ENCODE measurements around the gene IFT81.
"Not testable (repeated sequence)": the region's sequence is repeated elsewhere in the genome, so short reads cannot be mapped to it uniquely, and the experiment has no call there.

The IFT81 gene

DNA sequence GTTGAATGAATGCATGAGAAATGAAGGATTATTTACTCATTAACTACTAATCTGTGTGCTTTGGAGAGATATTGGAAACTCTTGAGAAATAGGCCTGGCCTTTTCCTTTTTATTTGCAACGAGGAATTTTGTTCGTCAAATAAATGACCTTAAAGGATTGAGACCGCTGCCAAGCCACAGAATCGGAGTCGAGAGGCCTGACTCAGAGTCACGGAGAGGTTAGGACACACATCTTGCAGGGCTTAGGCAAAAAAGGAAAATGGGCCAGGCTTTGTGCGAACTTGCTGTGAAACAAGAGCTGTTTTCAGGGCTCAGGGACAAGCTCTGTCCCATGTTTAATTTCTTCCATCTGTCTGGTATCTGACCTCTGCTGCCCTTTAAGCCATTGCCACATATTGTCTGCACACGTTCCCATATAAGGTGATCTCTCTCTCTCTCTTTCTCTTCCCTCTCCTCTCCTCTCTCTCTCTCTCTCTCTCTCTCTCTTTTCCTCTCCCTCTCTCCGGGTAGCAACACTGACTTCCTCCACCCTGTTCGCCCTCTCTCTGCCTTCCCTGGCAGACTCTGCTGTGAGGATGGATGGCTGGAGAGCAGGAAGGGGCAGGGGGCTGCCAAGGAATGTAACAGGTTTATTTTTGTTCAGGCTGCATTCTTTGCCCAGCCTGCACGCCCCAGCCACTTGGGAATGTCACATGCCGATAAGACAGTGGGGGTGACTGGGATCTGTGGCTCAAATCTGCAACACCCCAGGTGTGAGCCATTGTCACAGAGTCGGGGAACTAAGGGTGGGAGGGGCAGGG lies 14.9 kb upstream of the IFT81 start:
- peak; percentile 96 for DNase-seq

DNA sequence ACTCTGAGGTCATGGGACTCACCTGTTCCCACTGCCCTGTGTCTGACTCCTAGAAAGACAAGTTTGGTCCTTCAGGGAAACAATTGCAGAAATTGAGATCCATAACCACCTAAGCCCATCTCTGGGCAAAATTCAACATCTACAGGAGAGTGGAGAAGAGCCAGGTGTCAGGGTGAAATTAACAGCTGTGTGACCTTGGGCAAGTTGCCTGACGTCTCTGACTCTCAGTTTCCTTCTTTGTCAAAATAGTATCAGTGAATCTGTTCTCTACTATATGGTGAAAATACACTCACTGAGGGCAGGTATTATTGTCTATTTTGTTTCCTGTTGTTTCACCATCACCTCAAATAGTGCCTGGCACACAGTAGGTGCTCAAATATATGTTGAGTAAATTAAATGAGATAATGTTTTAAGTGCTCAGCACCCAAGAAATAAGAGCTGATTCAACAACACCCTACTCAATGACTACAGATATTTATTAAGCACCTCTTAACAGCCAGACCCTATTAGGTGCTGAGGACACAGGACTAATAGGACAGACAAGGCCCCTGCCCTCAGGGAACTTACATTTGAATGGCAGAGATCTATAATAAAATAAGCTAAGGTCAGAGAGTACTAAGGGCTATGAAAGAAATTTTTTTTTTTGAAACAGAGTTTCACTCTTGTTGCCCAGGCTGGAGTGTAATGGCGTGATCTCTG lies 14.2 kb upstream of the IFT81 start:
- no peak for DNase-seq

GRCh38 chr12:110111476-110112334 lies 12.5 kb upstream of the IFT81 start:
- DNase-seq, result no peak

- no peak for DNase-seq
Measured at GRCh38 chr12:110112335-110112660, 11.9 kb upstream of the IFT81 start.

DNA sequence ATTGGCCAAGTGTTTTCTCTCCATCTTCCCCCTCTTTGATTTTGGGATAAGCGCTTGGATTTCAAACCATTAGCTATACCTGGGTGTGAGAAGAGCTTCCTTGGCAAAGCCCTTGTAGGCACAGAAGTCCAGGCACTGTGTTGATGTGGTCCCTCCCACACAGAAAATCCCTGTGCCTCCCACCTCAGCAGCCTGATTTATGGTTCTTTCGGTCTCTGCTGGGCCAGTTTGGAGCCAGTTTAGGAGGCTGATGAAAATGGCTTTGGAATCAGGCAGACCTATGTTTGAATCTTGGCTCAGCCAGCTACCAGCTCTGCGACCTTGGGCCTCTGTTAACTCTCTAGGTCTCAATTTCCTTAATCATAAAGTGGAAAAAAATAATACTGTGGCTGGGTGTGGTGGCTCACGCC lies 9.6 kb upstream of the IFT81 start:
- DNase-seq, result no peak

- DNase-seq, result no peak
Measured at GRCh38 chr12:110115675-110116074, 8.5 kb upstream of the IFT81 start.

DNA sequence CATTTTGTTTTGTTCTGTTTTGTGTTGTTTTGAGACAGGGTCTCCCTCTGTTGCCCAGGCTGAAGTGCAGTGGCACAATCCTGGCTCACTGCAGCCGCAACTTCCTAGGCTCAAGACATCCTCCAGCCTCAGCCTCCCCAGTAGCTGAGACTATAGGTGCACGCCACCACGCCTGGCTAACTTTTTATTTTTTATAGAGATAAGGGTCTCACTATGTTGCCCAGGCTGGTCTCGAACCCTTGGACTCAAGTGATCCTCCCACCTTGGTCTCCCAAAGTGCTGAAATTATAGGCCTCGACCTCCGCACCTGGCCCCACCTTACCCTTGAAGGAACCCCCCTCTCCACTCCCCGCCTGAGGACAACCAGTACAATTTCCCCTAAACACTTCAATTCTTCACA lies 7.5 kb upstream of the IFT81 start:
- no peak for DNase-seq

GRCh38 chr12:110117210-110117609 lies 6.9 kb upstream of the IFT81 start:
- DNase-seq, result not testable (repeated sequence)

GRCh38 chr12:110117956-110118685 lies 6.0 kb upstream of the IFT81 start:
- no peak for DNase-seq

GRCh38 chr12:110122929-110123328 lies 1.2 kb upstream of the IFT81 start:
- DNase-seq, result no peak

DNA sequence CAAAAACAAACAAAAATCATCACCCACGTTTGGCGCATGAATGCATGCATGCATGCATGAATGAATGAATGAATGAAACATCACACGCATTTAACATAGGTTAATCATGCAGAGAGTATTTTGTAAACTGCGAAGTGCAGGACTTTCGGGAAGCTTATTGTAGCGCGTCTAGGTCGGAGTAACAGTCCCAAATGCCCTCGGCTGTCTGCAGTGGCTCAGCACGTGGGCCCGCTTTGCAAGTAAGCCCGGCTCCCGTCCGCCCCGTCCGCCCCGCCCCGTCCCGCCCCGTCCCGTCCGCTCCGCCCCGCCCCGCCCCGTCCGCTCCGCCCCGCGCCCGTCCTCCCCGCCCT lies 263 bp upstream of the IFT81 start:
- no peak for DNase-seq

DNA sequence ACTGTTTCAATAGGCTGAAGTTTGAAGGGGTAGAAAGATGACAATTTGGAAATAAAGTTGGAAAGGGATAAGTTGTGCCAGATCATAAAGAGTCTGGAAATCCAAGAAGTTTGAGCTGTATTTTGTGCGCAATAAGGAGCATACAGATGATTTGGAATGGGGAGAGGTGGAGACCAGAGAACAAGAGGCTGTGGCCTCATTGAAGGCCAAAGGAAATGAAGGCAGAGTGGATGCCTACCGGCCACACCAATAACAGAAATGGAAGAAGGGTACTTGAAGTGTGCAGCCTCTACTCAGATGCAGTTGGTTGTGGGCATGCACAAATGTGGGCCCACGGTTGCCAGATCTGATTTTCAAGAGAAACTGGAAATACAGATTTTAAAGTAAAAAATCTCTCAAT lies 2.4 kb downstream of the IFT81 start:
- no peak for DNase-seq

- peak; percentile 6 for DNase-seq
Measured at GRCh38 chr12:110134691-110135411, 10.7 kb downstream of the IFT81 start.

DNA sequence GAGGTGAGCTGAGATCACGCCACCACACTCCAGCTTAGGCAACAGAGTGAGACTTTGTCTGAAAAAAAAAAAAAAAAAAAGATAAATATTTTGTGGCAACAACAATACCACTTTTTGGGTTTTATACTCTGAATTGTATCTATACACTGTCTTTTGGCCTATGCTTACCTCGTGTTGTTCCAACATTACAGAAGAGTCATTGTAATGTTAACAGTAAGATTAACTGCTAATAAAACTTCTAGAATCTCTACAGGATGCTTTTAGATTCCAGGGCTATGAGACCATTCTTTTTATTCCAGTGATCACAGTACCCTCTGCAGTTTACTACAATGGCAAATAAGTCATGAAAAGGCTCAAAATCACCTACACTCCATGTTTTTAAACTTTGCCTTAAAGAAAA lies 11.6 kb downstream of the IFT81 start:
- no peak for DNase-seq

GRCh38 chr12:110137786-110138185 lies 13.6 kb downstream of the IFT81 start:
- DNase-seq, result no peak

- peak; percentile 15 for DNase-seq
Measured at GRCh38 chr12:110141389-110141788, 17.2 kb downstream of the IFT81 start.

DNA sequence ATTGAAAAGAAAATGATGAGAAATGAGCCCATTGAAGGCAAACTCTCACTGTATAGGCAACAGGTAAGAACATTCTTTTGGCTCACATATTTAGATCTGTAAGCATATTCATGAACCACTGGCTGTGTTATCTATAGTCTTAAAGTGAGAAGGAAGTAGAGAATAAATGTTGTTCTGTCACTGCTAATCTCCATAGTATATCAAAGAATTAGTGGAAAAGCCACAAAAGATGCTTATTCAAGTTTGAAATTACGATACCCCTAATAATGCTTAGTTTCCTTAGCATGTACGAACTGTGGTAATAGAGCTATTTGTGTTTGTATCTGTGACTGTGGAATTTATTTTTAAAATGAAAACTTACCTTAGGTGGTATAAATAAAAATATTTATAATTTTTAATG lies 22.8 kb downstream of the IFT81 start:
- no peak for DNase-seq

DNA sequence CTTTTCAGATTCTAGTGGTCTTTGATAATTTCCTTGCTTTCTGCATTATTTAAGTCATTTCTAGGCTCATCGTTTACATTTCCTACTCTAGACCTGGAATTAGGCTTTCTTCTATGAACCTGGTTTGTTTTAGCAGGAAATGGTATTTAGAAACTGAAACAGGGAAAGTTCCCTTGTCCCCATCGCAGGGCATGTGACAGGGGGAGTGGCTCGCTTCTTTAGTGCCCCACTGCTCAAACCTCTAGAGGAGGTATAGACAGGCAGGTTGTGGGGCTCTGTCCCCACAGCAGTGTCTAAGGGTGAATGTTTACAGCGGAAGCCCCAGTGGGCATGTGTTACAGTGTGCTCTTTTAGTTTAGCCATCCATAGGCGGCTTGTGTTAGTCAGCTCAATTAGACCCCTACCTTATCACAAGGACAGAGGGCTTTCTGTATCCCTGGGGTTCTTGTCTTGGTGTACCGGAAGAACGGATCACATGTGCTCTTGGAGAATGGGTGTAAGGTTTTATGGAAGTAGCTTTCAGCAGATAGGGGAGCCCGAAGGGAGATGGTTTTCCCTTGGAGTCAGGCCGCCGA lies 25.0 kb downstream of the IFT81 start:
- DNase-seq, result no peak

GRCh38 chr12:110156766-110157165 lies 32.6 kb downstream of the IFT81 start:
- DNase-seq, result no peak

GRCh38 chr12:110157539-110157938 lies 33.4 kb downstream of the IFT81 start:
- DNase-seq, result no peak

DNA sequence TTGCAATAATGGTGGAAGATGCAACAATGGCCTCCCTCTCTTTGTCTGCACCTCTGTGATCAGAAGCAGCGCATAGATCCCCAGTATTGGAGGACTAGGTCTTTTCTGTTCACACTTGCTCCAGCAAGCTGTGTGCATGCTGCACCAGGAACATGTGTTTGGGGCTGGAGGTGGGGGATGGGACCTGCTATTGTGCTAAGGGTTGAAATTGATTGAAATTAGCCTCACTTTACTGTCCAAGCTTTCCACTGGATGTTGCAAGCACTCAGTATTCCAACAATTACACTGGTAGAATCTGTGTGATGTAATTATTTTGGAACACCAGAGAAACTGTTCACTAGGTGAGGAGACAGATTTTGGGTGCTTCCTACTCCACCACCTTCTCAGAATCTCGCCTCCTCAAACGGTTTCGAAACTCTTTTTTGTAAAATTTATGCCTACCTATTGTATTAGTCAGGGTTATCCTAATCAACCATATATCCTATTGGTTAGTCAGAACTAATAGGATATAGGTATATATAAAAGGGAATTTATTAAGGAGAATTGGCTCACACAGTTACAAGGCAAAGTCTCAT lies 35.6 kb downstream of the IFT81 start:
- DNase-seq, result no peak

All from EL (cell line).